Measurements from ENCODE around the gene BHLHE41.

DNA sequence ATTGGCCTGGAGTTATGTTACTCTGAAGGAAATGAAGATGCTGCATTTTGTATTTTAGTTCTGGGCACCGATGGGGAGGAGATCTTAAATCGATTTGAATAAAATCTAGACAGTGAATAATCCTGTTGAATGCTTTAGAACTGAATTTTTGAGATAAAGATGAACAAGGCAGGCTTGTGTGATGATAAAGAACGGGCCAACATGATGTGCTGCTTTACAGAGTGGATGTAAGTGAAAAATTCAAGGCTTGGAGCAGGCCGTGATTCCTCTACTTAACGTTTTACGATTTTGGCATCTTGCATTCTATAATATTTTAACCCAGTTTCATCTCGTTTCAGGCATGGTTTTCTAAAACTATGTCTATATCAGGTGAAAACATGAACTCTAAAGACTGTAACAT, 23.5 kb upstream of the BHLHE41 start:
- TF ChIP-seq POLR2AphosphoS5 (IDR thresholded peaks at IDR 0.05) (no peak), TAF1 (IDR thresholded peaks at IDR 0.05; ENCODE audit: low read depth) (no peak)

Data from neural cell (in vitro differentiated cells).